Stimulated activated CD4-positive, alpha-beta T cell treated with anti-CD3 and anti-CD28 coated beads, Interleukin-15, amount 100 ng/mL, for 24 hours (primary cell): ENCODE results near the gene HS2ST1.
"Not testable (repeated sequence)": the region's sequence is repeated elsewhere in the genome, so short reads cannot be mapped to it uniquely, and the experiment has no call there.

Experiments used
- DNase-seq: peaks from one replicate; pipeline ENCODE4 v3.0.0-alpha.2; 2020

HS2ST1 gene

DNA sequence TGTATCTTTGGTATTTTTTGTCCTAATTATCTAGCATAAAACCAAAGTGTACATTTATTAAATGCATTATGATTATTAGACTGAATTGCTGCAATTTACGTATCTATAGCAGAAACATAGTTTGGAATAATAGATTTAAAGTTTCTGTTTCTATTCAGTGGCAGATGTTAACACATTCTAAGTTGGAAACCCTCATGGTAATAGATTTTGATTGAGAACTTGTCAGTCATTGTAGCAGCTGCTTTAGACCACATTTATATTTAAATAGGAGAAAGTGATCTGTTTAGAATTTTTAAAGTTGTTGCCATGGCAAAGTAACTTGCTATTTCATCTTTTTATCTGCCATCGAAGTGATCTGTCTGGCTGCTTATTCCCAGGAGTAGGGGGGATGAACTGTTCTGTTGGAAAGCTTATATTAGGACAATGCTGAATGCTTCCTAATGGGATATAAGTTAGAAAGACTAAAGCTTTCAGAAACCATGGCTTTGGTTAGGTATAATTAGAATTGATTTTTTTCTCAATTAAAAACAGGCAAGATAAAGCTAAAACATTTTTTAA, 61.6 kb downstream of the HS2ST1 start:
- no peak for DNase-seq

- DNase-seq: no peak
Observed at GRCh38 chr1:86976664-86977063, 62.2 kb downstream of the HS2ST1 start.

GRCh38 chr1:86981482-86982213, 67.2 kb downstream of the HS2ST1 start:
- no peak for DNase-seq

GRCh38 chr1:86983677-86984076, 69.2 kb downstream of the HS2ST1 start:
- DNase-seq: not testable (repeated sequence)

DNA sequence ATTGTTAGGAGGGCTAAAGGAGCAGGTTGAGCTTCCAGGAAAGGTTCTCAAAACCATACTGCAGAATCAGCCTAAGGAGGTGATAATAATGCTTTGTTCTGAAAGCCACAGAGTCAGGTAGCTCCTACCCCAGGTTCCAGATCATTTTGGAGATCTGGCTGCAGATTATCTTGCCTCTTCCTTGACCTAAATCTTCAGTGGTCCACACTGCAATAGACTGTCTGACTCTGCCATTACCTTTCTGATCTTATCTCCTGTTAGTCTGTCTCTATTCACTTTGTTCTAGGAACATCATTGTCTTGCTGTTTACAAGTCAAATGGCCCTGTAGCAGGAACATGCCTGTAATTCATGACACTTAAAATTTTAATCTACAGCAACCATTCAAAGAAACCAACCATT, 73.0 kb downstream of the HS2ST1 start:
- no peak for DNase-seq

DNA sequence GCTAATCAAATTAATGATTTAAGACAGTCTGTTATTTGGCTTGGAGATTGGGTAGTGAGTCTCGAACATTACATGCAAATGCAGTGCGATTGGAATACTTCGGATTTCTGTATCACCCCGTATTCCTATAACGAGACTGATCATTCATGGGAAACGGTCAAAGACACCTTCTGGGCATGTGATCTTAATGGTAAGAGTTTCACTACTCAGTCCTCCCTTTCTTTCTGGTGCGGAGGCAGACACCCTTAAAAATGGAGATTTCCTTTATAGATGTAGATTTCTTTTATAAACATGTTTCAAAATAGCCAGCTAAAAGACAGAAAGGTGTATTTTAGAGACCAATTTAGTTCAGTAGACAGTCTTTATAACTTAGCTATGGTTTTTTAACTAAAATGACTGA, 74.4 kb downstream of the HS2ST1 start:
- DNase-seq: no peak

DNA sequence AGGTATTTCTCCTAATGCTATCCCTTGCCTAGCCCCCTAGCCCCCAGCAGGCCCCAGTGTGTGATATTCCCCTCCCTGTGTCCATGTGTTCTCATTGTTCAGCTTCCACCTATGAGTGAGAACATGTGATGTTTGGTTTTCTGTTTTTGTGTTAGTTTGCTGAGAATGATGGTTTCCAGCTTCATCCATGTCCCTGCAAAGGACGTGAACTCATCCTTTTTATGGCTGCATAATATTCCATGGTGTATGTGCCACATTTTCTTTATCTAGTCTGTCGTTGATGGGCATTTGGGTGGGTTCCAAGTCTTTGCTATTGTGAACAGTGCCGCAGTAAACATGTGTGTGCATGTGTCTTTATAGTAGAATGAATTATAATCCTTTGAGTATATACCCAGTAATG, 75.3 kb downstream of the HS2ST1 start:
- not testable (repeated sequence) for DNase-seq

DNA sequence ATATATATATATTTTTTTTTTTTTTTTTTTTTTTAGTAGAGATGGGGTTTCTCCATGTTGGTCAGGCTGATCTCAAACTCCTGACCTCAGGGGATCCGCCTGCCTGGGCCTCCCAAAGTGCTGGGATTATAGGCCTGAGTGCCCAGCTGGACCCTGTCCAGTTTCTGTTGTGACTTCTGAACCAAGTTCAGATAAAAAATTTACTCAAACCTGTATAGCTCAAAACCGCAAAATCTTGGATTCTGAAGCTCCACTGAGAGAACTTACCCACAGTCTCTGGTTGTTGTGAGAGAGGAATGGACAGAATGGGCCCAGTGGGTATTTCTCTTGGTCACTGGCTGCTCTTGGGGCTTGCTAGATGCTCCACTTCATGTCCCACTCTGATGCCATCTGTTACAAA, 76.4 kb downstream of the HS2ST1 start:
- DNase-seq: no peak

- no peak for DNase-seq
Observed at GRCh38 chr1:86991549-86992186, 77.2 kb downstream of the HS2ST1 start.

DNA sequence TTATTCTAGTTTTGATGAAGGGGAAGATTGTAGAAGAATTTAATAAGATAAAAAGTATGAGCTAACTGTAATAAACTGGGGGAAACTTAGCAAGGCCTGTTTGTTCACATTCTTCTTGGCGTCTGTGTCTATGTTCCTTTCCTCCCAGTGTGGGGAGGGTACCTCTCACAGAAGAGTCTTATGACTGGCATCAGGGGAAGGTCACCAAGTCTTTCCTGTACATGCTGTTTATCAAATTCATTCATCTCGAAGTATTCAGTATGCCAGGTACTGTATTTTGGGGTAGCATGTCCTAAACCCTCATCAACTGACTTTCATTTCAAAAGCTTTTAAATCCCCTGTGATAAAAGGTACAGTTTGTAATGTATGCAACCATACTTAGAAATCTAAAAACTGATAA, 78.4 kb downstream of the HS2ST1 start:
- DNase-seq: no peak

GRCh38 chr1:86993269-86993985, 79.0 kb downstream of the HS2ST1 start:
- no peak for DNase-seq

- DNase-seq: no peak
Observed at GRCh38 chr1:86994061-86994460, 79.6 kb downstream of the HS2ST1 start.

GRCh38 chr1:86997538-86997937, 83.1 kb downstream of the HS2ST1 start:
- no peak for DNase-seq

- DNase-seq: no peak
Observed at GRCh38 chr1:86998280-86998679, 83.8 kb downstream of the HS2ST1 start.

- DNase-seq: no peak
Observed at GRCh38 chr1:86998727-86999126, 84.3 kb downstream of the HS2ST1 start.

GRCh38 chr1:87000460-87000859, 86.0 kb downstream of the HS2ST1 start:
- DNase-seq: no peak

DNA sequence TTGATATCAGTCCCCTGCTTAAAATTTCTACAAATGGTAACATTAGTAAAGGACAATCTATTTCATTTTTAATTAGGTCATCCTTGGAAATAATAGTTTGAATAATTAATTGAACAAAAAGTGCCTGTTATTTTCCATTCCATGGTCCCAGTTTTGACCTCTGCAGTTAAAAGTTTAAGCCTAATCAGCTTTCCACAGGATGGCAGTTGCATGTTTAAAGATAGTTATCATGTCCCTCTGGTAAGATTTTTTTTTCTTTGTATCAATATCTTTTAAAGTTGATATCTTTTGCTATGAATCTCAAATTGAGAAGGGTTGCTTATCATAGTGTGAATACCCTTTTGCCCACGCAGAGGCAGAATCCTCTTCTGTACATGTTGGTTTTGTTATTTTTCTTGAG, 90.4 kb downstream of the HS2ST1 start:
- no peak for DNase-seq

DNA sequence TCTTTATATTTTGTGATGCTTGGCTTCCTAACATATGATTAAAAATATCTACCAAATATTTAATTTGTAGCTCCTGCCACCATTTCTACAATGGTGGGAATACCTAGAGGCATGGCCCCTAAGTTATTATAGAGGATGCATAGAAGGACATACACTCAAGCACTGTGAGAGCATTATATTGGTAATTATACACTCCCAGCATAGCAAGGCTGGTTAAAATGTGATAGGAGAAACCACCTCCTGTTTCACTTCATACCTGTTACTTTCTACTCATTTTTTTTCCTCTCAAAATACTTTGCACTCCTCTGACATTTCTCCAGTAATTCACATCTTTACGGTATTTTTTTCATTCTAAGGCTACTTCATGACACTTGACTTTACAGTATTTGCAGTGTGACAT, 92.9 kb downstream of the HS2ST1 start:
- no peak for DNase-seq

- not testable (repeated sequence) for DNase-seq
Observed at GRCh38 chr1:87013385-87013784, 99.0 kb downstream of the HS2ST1 start.

DNA sequence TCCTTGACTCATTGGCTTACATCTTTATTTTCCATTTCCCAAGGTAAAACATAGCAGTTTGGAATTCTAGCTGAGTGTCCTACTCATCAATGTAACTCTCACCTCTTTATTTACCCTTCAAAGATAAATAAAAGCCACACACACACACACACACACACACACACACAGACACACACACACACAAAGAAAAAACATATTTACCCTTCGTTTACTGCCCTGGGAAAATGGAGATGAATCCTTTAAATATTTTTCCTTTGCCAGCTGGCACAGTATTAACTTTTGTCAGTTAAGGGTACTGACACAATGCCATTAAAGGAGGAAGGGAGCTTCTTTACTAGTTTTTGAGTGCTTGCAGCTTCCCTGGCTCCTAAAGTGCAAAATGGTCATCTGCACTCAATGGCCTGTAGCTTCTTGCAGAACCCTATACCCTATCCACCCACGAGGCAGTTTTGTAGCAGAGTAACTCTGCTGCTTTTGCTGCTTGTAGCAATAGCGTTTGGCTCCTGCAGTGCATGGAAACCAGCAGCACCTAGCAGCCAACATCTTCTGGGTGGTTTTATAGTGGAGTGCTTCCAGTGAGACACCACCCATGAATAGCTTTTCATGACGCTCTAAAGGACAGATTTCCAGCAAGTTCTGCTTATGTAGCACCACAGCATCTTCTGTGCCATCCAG, 103.7 kb downstream of the HS2ST1 start:
- DNase-seq: no peak

- DNase-seq: no peak
Observed at GRCh38 chr1:87023326-87023725, 108.9 kb downstream of the HS2ST1 start.

GRCh38 chr1:87024936-87025540, 110.6 kb downstream of the HS2ST1 start:
- no peak for DNase-seq

DNA sequence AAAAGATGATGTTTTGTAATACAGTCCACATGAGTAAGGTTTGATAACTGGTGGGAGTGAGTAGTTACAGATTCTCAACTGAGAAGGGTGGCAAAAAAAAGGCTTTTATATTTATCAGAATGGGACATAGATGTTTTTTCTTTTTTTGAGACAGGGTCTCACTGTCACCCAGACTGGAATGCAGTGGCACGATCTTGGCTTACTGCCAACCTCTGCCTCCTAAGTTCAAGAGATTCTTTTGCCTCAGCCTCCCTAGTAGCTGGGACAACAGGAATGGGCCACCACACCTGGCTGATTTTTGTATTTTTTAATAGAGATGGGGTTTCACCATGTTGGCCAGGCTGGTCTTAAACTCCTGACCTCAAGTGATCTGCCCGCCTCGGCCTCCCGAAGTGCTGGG, 113.1 kb downstream of the HS2ST1 start:
- not testable (repeated sequence) for DNase-seq
